Renal cortex interstitium (tissue), 11 donors: ENCODE data around the gene RAB37. TPM values are rescaled to one million over a fixed set of nuclear protein-coding genes. Genes with fewer than 3 reads are reported as not detected.

Experiments used
- DNase-seq, 11 donors: peaks; one replicate each; pipeline ENCODE4 v3.0.0-alpha.2; 2013; ENCODE audit warnings: low read depth in 9 of 11, low spot score in 4 of 11; ENCODE audit errors: extremely low read depth in 1 of 11
- polyA plus RNA-seq, 3 donors: library from polyadenylated mRNA; unstranded; fragments of 120-200 nt; gene quantifications; one replicate each; pipeline ENCODE4 v1.2.1, GENCODE V29; 2013; ENCODE audit not compliant: insufficient read length in 3 of 3

RAB37 gene
- polyA plus RNA-seq, 3 donors = 5.3 to 6.7 (median 6.2) TPM

GRCh38 chr17:74756891-74757290, 19.8 kb downstream of the RAB37 start:
- DNase-seq = no peak

GRCh38 chr17:74757502-74757901, 20.4 kb downstream of the RAB37 start:
- DNase-seq = no peak

- peak in 3 of 11 donors; percentile 62 to 68 (median 63) for DNase-seq
Measured at GRCh38 chr17:74757931-74758847, 21.1 kb downstream of the RAB37 start.

- DNase-seq = no peak
Measured at GRCh38 chr17:74758848-74759168, 21.8 kb downstream of the RAB37 start.

GRCh38 chr17:74759243-74759801, 22.3 kb downstream of the RAB37 start:
- DNase-seq = no peak

- DNase-seq = no peak
Measured at GRCh38 chr17:74759941-74760340, 22.9 kb downstream of the RAB37 start.

- no peak for DNase-seq
Measured at GRCh38 chr17:74760404-74761105, 23.5 kb downstream of the RAB37 start.

- DNase-seq = no peak
Measured at GRCh38 chr17:74761419-74761818, 24.4 kb downstream of the RAB37 start.

- DNase-seq = no peak
Measured at GRCh38 chr17:74761931-74762330, 24.9 kb downstream of the RAB37 start.

GRCh38 chr17:74763565-74764387, 26.7 kb downstream of the RAB37 start:
- DNase-seq = peak in 7 of 11 donors; percentile 63 to 87 (median 76)

- no peak for DNase-seq
Measured at GRCh38 chr17:74764751-74765286, 27.8 kb downstream of the RAB37 start.

- no peak for DNase-seq
Measured at GRCh38 chr17:74766413-74766812, 29.4 kb downstream of the RAB37 start.

- DNase-seq = no peak
Measured at GRCh38 chr17:74767111-74767516, 30.1 kb downstream of the RAB37 start.

- DNase-seq = no peak
Measured at GRCh38 chr17:74768069-74768762, 31.2 kb downstream of the RAB37 start.

- no peak for DNase-seq
Measured at GRCh38 chr17:74768763-74769114, 31.7 kb downstream of the RAB37 start.

- DNase-seq = no peak
Measured at GRCh38 chr17:74769266-74769855, 32.3 kb downstream of the RAB37 start.

- DNase-seq = no peak
Measured at GRCh38 chr17:74769856-74770497, 32.9 kb downstream of the RAB37 start.
